AML-193 (cell line): Measurements from ENCODE around the gene UNC5CL.

ENCODE experiments used
- DNase-seq, 2 experiments: peaks; one replicate each; lab custom pipeline; 2025; lab: John Stamatoyannopoulos, UW

UNC5CL gene

GRCh38 chr6:41039060-41039998, at the start of gene UNC5CL:
TSS of gene UNC5CL (minus strand) at chr6:41039221. CDS start at chr6:41035074, 4,147 bp downstream.
- DNase-seq, result peak; percentile 39 to 41

- no peak for DNase-seq
These were observed 49.4 kb upstream of the UNC5CL start for GRCh38 chr6:41088451-41088850.

DNA sequence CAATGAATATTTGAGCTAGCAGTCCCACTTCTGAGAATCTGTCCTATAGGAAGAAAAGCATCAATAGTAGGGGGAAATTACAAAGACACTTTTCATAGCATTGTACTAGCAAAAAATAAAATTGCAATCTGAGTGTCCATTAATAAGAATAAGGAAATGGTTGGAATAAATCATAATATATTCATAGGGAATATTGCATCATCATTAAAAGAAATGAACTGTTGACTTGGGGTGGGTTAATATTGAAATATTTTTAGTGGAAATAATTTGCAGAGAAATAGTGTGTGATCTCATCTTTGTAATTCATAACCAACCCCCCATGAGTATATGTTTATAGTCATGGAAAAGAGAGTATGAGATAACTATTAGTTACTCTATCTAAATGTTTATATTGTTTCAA, 46.2 kb upstream of the UNC5CL start:
- no peak for DNase-seq

DNA sequence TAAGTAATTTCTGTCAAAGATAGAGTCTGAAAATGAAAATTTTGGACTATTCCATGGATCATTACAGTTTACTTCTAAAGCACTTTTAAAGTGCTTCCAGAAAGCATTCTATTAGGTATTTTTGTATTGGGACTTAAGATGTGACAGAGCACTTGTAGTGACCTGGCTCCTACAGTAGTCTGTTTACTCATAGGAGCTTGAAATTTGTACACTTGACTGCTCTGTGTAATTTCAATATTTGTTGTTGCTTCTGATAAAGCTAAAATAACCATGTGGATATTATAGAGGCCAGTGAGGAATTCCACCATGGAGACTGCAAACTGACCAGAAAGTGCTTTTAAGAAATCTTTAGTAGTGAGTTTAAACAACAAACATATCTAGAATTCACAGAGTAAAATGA, 44.1 kb upstream of the UNC5CL start:
- DNase-seq, result no peak

GRCh38 chr6:41080621-41081020, 41.6 kb upstream of the UNC5CL start:
- DNase-seq, result no peak

- DNase-seq, result no peak
These were observed 40.1 kb upstream of the UNC5CL start for GRCh38 chr6:41079080-41079479.

GRCh38 chr6:41078101-41078500, 39.1 kb upstream of the UNC5CL start:
- no peak for DNase-seq

DNA sequence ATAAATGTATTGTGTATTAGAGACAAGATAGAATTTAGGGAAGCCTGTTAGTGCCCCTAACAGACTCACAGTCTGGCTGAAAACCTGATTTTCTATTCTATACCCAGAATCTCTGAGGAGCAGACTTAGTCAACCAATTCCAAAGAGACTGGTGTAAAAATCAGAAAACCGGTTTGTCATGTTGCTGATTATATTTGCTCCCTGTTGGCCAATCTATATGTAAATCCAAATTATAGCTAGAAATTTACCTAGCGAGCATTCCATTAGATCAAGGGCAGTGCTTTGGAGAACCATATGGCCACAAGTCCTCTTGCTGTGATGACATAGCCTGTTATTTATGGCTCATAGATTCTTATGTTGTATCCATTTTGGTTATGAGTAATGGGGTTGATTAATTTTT, 38.5 kb upstream of the UNC5CL start:
- no peak for DNase-seq

DNA sequence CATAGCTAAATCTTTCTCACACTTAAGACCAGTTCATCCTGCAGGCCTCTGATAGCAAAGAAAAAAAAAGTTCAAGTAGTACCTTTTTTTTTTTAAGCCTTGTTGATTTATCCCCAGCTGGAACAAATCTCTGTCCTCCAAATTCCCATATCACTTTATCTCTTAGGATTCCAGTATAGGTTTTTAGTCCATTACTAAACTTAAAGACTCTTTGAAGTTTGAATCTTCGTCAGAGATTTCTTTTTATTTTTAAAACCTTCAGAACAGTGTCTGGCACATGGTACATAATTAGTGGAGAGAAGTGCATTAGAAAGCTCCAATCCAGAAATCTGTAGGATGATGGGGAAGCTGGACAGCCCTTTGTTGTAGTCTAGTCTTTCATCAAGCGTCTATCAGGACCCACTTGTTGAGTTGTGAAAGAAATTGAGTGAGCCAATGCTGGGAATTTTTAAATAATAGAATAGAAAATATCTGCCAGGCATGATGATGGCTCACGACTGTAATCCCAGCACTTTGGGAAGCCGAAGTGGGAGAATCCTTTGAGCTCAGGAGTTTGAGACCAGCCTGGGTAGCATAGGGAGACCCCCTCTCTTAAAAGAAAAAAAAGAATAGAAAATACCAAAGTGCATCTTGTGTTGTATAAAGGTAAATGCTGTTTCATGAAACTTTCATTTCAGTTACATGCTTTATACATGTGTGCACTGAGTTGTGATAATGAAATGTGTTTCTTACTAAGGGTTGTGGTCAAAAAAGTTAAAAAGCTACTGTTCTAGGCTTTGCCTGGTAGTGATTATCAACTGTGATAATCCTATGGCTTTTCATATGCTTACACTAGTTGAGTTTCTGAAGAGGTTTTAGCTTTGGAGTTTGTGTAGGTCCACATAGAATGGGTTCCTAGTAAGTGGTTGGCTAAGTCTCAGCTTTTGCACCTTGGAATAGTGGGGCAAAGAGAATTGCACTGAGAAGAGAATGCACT, 36.9 kb upstream of the UNC5CL start:
- no peak for DNase-seq

- DNase-seq, result no peak
These were observed 35.8 kb upstream of the UNC5CL start for GRCh38 chr6:41074692-41075436.

GRCh38 chr6:41073968-41074691, 35.1 kb upstream of the UNC5CL start:
- DNase-seq, result no peak

DNA sequence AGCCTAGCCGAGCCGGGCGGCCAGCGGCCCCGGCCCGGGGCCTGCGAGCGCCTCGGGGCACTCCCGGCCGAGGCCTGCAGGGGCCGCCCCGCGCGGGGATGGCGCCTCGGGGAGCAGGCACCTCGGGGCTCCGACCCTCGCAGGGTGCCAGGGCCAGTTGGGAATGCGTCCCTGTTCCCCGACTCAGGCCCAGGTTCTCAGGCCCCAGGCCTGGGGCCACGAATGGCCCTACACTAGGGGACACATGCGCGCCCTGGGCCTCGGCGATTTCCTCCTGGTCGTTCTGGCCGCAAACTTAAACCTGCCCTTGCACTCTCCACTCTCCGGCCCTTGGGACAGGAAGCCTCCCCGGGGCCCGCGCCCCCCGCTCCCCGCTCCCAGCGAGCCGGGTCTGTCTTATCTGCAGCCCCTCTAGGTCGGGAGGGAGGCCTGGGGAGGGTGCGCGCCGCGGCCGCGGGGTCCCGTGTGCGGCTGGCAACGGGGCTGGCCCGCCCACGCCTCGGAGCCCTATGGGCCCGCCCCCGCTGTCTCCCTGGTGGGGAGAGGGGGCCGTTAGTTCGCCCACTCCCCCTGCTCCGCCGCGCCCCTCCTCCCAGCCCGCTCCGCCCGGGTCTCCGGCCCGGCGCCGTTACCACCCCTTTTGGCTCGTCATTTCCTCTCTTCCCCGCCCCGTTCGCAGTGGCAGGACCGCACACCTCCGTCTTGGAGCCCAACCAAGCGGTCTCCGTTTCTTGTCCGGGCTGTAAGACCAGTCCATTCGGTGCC, 34.4 kb upstream of the UNC5CL start:
- peak; percentile 77 to 85 for DNase-seq

GRCh38 chr6:41072836-41073202, 33.8 kb upstream of the UNC5CL start, which contains the start of gene NFYA:
TSS of gene NFYA (plus strand) at chr6:41072974. CDS start at chr6:41079090, 6,116 bp downstream.
- DNase-seq, result no peak

GRCh38 chr6:41071923-41072835, 33.2 kb upstream of the UNC5CL start, which contains the start of gene OARD1:
TSS of gene OARD1 (minus strand) at chr6:41072356. CDS start at chr6:41071634, 722 bp downstream.
- peak; percentile 100 for DNase-seq

GRCh38 chr6:41071501-41071922, 32.5 kb upstream of the UNC5CL start:
- DNase-seq, result no peak

DNA sequence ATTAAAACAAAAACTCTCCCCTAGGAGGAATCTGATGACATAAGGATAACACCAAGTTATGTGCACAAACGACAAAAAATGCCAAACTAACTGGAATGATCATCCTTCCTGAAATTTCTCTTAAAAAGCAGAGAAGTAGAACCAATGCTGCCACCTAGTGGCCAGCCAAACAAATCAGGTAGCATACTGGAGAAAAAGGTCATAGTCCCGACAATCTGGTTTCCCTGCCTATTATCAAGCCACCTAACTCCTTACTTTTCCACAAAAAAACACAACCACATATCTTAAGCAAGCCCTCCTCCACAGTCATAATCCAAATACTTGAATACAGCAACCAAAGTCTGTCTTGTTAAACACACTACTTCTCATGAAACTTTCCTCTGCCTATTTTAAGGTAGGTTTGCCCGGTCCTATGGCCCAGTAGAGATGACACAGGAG, 27.9 kb upstream of the UNC5CL start:
- DNase-seq, result peak; percentile 72

GRCh38 chr6:41065550-41066026, 26.6 kb upstream of the UNC5CL start:
- no peak for DNase-seq

- no peak for DNase-seq
These were observed 25.8 kb upstream of the UNC5CL start for GRCh38 chr6:41064841-41065240.

- no peak for DNase-seq
These were observed 24.9 kb upstream of the UNC5CL start for GRCh38 chr6:41063884-41064285.
